ENCODE measurements around the gene FLVCR2.

The FLVCR2 gene
- 2.7 to 6.2 reads per million in 2 donors for total RNA-seq

- peak; percentile 56 for DNase-seq
These were observed at the start of gene FLVCR2 for GRCh38 chr14:75578102-75578785. Gene FLVCR2, plus strand, starts transcription at chr14:75578620. Its CDS starts 353 bp downstream, at chr14:75578973.

GRCh38 chr14:75531256-75531655, 47.2 kb upstream of the FLVCR2 start:
- no peak for DNase-seq

- DNase-seq = no peak
These were observed 46.6 kb upstream of the FLVCR2 start for GRCh38 chr14:75531660-75532317.

DNA sequence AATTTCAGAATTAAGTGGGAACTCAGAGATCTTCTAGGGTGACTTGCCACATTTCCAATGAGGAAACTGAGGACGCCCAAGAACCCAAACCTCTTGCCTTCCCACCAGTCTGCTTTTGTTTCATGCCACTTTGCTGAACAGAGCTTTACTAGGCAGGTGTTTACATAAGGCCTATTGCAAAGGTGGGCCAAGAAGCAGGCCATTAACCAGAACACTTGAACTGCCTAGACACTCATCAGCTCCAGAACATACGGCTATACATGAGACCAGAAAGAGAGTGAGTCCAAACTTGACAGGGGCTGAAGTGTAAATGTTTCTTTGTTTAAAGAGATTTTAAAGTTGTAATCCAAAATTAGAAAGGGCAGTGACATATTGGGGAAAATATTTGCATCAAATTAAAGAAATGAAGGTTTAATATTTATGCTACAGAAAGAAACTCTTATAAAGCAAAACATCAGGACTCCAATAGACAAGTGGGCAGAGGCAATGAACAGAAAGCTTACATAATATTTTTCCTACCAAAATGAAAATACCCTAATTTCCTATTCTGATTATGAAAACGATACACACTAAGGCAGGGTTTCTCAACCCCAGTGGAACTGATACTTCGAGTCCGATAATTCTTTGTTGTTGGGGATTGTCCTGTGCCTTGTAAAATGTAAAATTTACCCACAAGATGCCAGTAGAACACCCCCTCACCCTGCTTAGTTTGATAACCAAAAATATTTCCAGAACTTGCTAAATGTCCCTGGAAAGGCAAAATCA, 44.4 kb upstream of the FLVCR2 start:
- DNase-seq = no peak

- DNase-seq = no peak
These were observed 43.1 kb upstream of the FLVCR2 start for GRCh38 chr14:75535164-75535898.

DNA sequence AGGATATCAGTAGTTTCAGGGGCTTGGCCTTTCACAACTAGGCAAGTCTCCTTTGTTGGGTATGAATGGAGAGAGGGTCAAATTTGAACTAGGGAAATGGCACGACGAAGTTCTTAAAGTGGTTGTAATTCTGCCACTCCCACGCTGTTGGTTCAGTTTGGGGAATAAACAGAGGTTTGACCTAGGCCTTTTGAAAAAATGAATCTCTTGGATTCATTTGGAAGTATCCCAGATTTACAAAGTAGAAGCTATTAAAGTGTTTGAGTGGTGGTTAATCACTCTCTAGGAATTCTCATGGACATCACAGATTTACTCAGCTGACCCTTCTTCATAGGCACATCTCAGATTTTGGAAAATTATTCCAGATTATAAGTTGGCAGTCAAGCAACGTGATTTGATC, 41.3 kb upstream of the FLVCR2 start:
- no peak for DNase-seq

- no peak for DNase-seq
These were observed 39.3 kb upstream of the FLVCR2 start for GRCh38 chr14:75539162-75539560.

- peak; percentile 36 for DNase-seq
These were observed 38.6 kb upstream of the FLVCR2 start for GRCh38 chr14:75539561-75540478.

DNA sequence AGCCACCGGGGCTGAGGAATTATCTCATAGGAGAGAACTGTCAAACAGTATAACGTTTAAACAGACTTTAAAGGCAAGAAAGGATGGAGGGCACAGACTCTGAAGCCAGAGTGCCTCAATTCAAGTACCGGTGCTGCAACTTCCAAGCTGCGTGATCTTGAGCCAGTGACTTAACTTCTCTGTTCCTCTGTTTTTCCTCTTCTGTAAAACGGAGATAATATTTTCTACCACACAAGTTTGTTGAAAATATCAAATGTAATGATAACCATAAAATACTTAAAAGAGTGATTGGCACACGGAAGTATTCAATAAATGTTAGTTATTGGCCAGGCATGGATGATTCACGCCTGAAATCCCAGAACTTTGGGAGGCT, 38.0 kb upstream of the FLVCR2 start:
- no peak for DNase-seq

GRCh38 chr14:75542588-75543091, 35.8 kb upstream of the FLVCR2 start:
- DNase-seq = peak; percentile 59

- DNase-seq = no peak
These were observed 35.2 kb upstream of the FLVCR2 start for GRCh38 chr14:75543253-75543652.

GRCh38 chr14:75543786-75544185, 34.6 kb upstream of the FLVCR2 start:
- DNase-seq = no peak

- no peak for DNase-seq
These were observed 32.5 kb upstream of the FLVCR2 start for GRCh38 chr14:75545907-75546306.

DNA sequence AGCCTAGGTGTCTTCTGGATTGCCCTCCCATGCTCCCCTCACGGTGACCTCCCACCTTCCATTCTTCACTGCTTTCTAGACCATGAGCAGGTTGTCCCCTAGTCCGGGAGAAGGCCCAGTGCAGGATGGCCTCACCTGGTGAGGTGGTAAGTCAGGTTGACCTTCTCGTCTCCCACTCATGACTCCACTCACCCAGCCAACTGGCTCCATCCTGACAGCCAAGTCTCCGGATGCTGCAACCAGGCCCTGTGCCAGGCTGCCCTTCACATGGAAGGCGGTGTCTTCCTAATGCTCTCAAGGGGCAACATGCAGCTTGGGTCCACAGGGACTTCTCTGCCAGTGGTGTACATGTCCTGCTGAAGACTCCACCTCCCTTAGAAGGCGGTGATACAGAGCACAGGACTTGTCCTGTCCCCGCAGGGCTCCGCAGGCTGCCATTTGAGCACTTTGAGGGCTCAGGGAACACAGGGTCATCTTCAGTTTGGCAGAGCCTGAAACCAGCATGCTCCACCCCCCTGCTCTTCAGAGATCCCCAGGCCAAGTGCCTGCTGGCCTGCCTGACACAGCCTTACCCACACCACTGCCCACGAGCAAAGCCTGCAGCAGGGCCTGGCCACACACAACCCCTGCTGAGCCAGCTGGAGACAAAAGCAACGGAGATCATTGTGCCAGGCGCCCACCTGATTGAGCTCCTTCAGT, 30.7 kb upstream of the FLVCR2 start:
- DNase-seq = no peak

- no peak for DNase-seq
These were observed 29.9 kb upstream of the FLVCR2 start for GRCh38 chr14:75548544-75548943.

DNA sequence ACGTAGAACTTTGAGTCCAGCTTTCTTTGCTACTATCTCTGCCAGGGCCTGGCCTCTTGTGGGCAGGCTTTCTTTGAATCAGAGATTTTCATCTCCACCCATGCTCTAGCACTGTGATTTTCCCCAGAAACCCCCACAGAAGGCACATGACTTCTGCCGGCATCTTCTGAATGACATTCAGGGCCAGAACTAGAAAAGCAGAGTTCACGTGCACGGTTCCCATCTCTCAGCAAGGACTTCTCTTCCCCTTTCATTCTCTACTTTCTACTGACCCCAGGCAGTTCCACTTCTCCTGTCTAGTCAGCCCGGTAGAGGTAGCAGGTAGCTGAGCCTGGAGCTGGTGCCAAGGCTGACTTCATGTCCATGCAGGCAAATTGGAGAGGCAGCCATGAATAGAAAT, 29.3 kb upstream of the FLVCR2 start:
- no peak for DNase-seq

DNA sequence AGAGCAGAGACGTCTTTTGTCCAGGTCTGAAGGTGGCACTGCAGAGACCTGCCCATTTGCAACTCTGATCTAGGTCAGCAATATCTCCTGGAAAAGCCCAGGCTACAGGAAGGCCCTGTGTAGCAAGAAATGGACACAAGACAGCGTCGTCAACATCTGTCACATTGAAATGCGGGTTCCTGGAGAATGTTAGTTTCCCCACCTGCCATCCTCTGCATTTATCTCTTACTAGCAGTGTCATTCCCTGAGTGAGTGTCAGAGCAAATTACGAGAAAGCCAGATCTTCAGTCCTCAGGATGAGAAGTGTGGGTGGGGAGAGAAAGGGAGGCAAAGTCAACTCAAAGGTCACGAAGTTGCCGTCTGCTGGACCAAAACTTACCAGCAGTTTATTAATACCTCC, 27.4 kb upstream of the FLVCR2 start:
- no peak for DNase-seq

DNA sequence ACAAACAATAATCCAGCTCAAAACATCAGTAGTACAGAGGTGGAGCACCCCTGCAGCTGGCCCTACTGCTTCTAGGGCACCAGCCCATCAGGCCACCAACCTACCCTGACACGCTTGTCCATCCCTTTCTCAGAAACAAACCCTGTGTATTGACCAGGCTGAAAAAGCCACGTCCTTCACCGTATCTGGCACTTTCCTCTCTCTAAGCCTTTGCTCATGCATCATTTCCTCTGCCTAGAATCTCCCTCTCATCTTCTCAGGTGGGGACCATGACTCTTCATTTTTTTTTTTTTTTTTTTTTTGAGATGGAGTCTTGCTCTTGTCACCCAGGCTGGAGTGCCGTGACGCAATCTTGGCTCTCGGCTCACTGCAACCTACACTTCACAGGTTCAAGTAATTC, 25.3 kb upstream of the FLVCR2 start:
- no peak for DNase-seq

GRCh38 chr14:75553761-75554364, 24.6 kb upstream of the FLVCR2 start:
- no peak for DNase-seq

- DNase-seq = no peak
These were observed 23.9 kb upstream of the FLVCR2 start for GRCh38 chr14:75554482-75554881.

DNA sequence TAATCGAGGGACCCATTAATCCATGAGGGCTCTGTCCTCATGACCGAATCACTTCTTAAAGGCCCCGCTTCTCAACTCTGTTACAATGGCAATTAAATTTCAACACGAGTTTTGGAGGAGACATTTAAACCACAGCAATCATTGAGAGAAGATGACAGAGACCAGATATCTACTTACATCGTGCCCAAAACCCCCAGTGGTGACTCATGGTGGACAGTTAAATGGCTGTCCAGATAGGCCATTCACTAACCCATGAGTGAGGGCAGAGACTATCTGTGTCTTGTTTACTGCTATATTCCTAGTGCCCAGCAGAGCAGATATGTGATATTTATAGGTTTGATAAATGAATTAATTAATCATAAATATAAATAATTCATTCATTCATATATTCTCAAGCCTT, 20.0 kb upstream of the FLVCR2 start:
- no peak for DNase-seq

All from T-helper 9 cell (primary cell).